ENCODE data around the gene MYO16.

The MYO16 gene

GRCh38 chr13:108929532-108930206, 300.3 kb downstream of the MYO16 start:
- no peak for DNase-seq

DNA sequence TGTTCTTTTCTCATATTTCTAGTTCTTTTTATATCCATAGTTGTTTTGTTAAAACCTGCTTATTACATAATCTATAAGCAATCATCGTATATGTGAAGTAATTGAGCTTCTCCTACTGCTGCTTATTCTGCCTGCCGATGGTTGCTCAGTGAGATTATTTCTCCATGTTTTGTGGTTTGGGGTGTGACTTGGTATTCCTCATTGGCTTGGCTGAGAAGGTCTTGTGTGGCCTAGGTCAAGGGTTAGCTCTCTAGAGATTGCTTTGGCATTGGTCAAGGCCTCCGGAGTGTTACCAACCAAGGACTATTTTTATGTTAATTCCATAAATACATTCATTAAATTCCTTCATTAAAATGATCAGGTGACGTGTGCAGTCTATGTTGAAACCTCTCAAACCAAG, 302.8 kb downstream of the MYO16 start:
- DNase-seq: no peak

DNA sequence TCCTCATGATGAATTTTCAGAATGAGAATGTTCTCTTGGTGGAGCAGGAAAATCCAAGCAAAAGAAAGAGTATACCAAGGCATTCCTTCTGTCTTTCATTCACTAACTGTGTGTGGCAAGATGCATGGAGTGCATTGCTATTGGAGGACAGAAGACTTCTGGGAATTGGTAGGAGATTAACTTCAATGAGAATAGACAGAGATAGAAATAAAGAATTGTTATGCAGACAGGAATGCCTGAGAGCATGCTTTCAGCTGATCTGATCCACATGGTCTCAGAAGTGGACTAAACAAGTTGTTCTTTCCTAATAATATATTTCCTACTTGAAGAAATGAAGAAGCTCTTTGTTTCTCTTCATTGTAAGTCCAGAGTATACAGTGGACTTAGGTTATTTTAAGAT, 303.6 kb downstream of the MYO16 start:
- DNase-seq: no peak

DNA sequence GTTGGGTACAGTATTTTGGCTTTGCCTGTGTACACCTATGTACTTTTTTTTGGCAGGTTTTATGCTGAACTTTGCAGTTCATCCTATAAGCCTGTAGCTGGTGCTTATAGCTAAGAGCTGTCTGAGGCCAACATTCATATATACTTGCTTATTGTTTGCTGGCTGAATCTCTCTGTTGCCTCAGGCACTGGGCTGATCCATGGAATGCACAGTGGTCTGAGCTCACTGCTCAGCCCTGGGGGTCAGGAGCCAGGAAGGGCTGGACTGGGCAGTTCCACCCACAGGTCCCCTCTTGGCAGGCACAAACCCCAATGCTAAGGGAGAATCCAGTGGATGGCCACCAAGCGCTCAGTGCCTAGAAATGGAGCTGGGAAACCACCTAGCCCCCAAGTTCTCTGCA, 308.7 kb downstream of the MYO16 start:
- DNase-seq: no peak

GRCh38 chr13:108940121-108940520, 310.7 kb downstream of the MYO16 start:
- DNase-seq: no peak

DNA sequence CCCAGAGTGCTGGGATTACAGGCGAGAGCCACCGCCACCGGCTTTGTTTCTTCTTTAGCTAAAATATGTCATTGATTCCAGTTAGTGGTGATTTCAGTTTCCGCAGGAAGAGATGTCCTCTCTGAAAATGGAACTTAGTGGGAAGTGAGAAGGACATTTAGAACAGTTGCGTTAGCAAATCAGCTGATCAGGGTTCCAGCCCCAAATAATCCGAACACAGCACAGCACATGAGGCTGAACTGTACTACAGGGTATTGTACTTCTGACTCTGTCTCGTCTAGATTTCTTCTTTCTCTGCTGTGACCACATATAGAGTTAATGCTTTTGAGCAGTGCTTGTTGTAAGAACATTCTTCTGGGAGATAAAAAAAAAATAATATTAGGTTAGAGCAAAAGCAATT, 314.4 kb downstream of the MYO16 start:
- DNase-seq: no peak

- no peak for DNase-seq
These were observed 315.3 kb downstream of the MYO16 start for GRCh38 chr13:108944760-108945159.

DNA sequence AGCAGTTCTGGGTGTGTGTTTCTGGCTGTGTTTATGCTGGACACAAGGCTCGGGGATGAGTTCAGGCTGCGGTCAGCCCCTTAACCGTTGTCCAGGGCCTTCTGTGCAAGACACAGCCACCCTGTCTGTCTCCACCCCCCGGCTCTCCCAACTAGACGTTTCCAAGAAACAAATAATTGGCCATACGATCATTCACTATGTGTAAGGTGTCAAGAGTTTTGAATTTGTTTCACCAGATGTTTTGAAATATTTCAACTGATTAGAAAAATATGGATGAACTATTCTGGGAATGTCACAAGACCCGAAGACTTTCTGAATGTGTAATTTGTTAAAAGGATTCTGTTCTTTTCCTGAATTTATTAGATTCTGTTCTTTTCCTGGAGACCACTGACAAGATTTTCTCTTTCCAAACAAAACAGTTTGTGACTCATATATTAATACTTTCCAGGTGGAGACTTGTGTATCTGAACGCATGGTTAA, 318.2 kb downstream of the MYO16 start:
- no peak for DNase-seq

DNA sequence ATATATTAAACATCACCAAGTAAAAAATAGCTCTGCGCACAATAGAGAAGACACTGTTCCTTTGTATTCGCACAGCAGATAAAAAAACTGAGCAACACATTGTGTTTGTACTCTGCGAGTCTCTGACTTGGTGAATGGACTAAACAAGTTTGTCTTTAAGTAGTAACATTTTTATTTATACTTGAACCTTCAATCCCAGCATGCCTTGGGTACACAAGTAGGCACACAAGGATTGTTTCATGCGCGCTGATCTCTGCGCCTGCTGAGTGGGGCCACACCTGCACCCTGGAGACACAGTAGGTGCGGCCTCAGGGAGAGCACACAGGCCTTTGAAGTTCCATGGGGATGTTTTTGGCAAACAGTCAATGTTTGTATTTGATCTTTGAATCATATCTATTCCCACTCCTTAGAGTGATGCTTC, 318.9 kb downstream of the MYO16 start:
- DNase-seq: no peak

- DNase-seq: no peak
These were observed 321.1 kb downstream of the MYO16 start for GRCh38 chr13:108950333-108951010.

DNA sequence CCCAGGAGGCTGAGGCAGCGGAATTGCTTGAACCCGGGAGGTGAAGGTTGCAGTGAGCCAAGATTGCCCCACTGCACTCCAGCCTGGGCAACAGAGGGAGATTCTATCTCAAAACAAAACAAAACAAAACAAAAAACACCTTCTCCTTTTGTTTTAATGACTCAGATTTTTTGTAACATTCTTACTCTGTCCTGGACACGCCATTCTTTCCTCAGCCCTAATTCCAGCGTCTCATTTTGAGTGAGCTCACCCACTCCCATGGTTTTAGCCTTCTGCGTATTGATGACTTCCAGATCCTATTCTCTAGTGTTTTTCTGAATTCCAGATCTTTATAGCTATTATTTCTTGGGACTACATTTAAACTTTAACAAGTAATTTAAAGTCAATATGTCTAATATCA, 326.3 kb downstream of the MYO16 start:
- DNase-seq: no peak

DNA sequence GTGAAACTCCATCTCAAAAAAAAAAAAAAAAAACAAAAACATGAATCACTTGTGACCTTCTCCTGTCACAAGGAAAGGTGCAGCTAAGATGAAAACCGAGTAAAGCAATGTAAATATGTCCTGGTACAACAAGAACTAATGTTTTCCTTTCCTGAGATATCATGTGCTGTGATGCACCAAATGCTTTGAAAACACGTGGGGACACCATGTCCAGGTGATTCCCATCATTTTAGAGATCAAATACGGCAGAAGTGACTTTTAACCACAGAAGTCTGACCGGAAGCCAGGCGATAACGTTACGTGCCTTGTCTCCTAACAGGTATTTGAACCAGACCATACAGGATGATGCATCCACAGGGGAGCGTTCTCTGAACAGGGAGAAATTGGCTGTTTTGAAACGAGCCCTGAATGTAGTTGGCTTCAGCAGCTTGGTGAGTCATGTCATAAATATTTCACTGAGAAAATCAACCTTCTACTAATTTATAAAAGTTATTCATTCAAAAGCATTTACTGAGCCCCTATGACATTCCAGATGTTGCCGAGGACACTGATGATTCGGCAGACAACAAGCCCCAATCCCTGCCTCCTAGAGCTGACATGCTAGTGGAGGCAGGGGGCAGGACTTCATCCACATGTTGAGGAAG, 328.1 kb downstream of the MYO16 start:
- DNase-seq: peak in 1 of 51 donors; percentile 15

- DNase-seq: no peak
These were observed 328.6 kb downstream of the MYO16 start for GRCh38 chr13:108958013-108958376.

DNA sequence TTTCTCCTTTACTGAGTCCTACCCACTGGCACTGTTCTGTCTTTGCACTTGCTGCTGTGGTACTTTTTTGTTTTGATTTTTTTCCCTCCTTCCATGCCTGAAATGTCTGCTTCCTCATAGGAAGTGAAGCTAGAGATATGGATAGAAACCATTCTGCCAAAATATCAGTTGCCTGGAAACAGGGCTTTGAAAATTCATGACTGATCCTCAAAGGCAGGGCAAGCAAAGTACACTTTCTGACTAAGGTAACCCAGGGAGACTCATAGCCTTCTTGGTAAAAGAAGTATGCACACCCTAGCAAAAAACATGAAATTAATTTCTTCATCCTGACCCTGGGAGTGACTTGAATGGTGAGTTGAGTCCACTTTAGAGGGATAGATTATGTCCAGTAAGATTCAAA, 329.8 kb downstream of the MYO16 start:
- peak in 1 of 51 donors; percentile 32 for DNase-seq

DNA sequence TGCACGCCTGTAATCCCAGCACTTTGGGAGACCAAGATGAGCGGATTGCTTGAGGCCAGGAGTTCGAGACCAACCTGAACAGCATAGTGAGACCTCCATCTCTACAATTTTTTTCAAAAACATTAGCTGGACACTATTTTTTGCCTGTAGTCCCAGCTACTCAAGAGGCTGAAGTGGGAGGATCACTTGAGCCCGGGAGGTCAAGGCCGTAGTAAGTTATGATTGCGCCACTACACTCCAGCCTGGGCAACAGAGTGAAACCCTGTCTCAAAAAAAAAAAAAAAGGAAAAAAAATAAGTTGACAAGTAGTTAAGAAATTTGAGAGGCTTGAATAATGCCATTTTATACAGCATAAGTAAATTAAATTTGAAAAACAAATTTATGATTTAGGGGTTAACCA, 330.6 kb downstream of the MYO16 start:
- DNase-seq: no peak

GRCh38 chr13:108961542-108962125, 332.2 kb downstream of the MYO16 start:
- DNase-seq: peak in 1 of 51 donors; percentile 60

- no peak for DNase-seq
These were observed 333.2 kb downstream of the MYO16 start for GRCh38 chr13:108962654-108963053.

DNA sequence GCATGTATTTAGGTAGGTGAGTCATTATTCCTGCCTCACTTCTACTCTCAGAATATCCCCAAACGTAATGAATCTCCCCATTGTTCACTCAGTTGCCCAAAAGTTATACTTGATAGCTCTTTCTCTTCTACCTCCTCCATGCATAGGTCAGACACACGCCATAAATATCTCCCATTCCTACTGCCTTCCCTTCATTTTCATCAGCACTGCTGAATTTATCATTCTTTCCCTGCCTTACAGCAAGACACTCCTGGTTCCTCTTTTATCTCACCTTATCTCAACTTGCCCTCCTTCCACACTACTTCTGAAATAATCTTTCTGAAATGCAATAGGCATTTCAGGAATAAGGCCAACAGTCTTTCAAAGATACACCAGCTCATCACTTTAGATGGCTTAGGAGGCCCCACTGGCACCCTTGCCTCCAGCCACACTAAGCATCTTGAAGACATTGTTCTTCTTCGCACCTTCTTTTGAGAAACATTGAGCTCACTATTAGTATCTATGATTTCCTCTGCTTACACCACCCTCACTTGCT, 333.9 kb downstream of the MYO16 start:
- DNase-seq: no peak

GRCh38 chr13:108963846-108964600, 334.6 kb downstream of the MYO16 start:
- no peak for DNase-seq

DNA sequence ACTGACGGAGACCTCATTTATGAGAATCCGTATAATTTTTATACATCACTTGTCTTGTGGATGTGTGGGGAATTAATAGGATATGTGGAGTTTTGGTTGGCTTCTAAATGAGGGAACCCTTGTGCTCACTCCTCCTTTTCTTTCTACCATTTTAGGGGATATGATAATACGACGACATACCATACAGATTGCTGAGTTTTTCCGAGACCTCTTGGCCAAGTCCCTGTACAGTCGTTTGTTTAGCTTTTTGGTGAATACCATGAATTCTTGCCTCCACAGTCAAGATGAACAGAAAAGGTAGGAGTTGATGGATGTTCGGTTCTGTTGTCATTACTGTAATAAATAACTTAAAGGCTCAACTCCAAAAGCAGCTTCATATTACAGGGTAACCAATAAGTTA, 335.2 kb downstream of the MYO16 start:
- DNase-seq: no peak

GRCh38 chr13:108967371-108967770, 338.0 kb downstream of the MYO16 start:
- DNase-seq: no peak

Data from hypothalamus (tissue), 51 donors.